ENCODE data around the gene ABLIM2. TPM values are rescaled to one million over a fixed set of nuclear protein-coding genes. Genes with fewer than 3 reads are reported as not detected.

Gene ABLIM2
- total and polyA plus RNA-seq, 4 experiments from 2014 or later, result 0.44 to 7.9 (median 3.8) TPM

DNA sequence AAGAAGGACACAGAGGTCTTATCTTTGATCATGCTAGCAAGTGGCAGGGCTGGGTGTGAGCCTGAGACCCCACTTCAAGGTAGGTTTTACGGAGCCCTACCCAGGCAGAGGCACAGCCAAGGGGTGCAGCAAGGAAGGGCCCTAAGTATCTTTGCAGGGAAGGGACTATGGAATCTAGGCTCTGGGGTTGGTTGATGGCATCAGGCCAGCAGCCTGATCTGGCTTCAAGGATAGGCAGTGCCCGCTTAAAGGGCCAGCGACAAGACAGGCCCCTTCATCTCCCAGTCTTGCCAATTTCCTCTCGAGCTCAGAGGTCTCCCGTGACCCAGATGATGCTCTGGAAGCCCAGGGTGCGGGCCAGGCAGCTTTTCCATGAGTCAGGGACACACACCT, 5.8 kb downstream of the ABLIM2 start:
- POLR2A ChIA-PET (ENCODE audit: partially characterized antibody), result no interaction called here
- no peak overlapping the region for H3K27ac ChIP-seq (ENCODE audit: low read depth, low read length)
- Mint-ChIP-seq H3K9me3 (no peaks in the 10 kb centered on the region), H3K4me1 (peaks cover 1 to 11% (median 6%) of the 10 kb centered on the region in 4 donors), H3K27me3 (peaks cover 1 to 3% of the 10 kb centered on the region in 2 donors), H3K27ac (no peak overlapping the region), H3K4me3 (no peak overlapping the region), H3K36me3 (no peaks in the 10 kb centered on the region)
- no peaks in the 10 kb centered on the region for H3K36me3 ChIP-seq (ENCODE audit: insufficient read depth, low read length)
- no peak overlapping the region for H3K4me3 ChIP-seq (ENCODE audit: low read length in 2 of 2)
- no peaks in the 10 kb centered on the region for H3K9me3 ChIP-seq (ENCODE audit: control insufficient read depth in 1 of 2, low read length in 2 of 2)
- no peak for DNase-seq
- CTCF ChIA-PET (ENCODE audit: partially characterized antibody), result no interaction called here
- intact Hi-C loops (cut with micrococcal nuclease), result loop anchor here (10.0 kb wide), 2 partner anchors 218 to 272 kb away; partner anchors contain the start of gene AFAP1
- H3K27me3 ChIP-seq (ENCODE audit: insufficient read depth, low read length), result peaks cover 5% of the 10 kb centered on the region
- peaks cover 6% of the 10 kb centered on the region for H3K4me1 ChIP-seq (ENCODE audit: insufficient read depth, low read length)

DNA sequence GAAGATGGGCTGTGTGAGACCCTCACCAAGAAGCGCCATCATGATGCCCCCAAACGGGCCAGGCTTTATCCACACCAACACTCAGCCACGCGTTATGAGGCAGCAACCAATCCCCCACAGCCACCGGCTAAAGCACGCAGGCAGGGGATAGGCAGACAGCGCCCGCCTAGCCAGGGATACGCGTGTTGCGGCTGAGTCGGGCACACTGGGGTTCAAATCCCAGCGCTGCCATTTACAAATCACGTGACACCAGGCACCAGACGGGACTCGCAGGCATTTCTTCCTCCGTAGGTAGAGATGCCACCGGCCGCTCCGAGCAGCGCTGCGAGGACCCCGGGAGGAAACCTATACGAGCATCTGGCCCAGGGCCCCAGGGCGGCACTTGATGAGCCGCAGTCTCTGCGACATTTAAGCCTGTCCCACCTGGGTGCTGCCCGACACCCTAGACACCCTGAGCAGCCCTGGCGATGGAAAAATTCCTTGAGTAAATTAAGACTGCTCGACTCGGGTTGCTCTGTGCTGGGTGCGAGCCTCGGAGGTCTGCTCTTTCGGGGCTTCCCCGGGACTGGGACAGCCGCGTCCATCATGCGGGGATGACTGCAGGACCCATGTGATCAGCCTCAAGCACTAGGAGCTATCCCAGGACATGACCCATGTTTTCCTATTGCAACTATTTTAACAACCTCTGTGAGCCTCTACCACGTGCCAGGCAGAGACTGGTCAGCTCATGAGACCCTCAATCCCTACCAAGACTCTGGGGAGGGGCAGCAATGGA, 6.3 kb downstream of the ABLIM2 start:
- Mint-ChIP-seq H3K4me1 (peaks cover 0 to 7% (median 3%) of the 10 kb centered on the region in 4 donors), H3K9me3 (no peaks in the 10 kb centered on the region), H3K27me3 (peaks cover 0 to under 1% of the 10 kb centered on the region in 2 donors), H3K4me3 (no peak overlapping the region), H3K27ac (no peak overlapping the region), H3K36me3 (no peaks in the 10 kb centered on the region)
- ChIA-PET POLR2A (ENCODE audit: partially characterized antibody) (no interaction called here), CTCF (ENCODE audit: partially characterized antibody) (no interaction called here)
- Histone ChIP-seq H3K4me1 (ENCODE audit: insufficient read depth, low read length) (peaks cover under 1% of the 10 kb centered on the region), H3K36me3 (ENCODE audit: insufficient read depth, low read length) (no peaks in the 10 kb centered on the region), H3K27ac (ENCODE audit: low read depth, low read length) (no peak overlapping the region), H3K27me3 (ENCODE audit: insufficient read depth, low read length) (peaks cover under 1% of the 10 kb centered on the region), H3K4me3 (ENCODE audit: low read length in 2 of 2) (no peak overlapping the region), H3K9me3 (ENCODE audit: control insufficient read depth in 1 of 2, low read length in 2 of 2) (no peaks in the 10 kb centered on the region)
- DNase-seq, result no peak
- intact Hi-C loops (cut with micrococcal nuclease), result loop anchor here (10.0 kb wide), 2 partner anchors 217 to 273 kb away; partner anchors contain the start of gene AFAP1

DNA sequence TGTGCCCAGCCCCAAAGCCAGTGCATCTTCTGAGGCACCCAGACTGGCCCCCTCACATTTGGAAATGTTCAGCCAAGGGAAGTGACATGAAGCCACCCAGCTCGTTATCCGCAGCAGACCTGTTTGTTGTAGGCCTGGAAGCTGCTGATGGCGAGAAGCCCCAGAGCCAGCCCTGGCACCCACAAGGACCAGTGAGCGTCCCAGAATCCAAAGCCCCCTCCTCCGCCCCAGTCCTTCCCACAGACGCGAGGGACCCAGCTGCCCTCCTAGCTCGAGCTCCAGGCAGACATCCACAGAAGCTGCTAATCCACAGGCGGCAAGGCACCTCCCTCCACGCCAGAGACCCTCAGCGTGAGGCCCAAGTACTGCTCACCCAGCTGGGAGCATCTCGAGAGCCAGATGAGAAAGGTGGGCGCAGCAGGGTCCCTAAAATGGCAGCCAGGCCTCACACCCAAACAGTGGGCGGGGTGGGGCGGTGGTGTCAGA, 7.4 kb downstream of the ABLIM2 start:
- H3K9me3 ChIP-seq (ENCODE audit: control insufficient read depth in 1 of 2, low read length in 2 of 2), result no peaks in the 10 kb centered on the region
- CTCF ChIA-PET (ENCODE audit: partially characterized antibody), result no interaction called here
- no peaks in the 10 kb centered on the region for H3K27me3 ChIP-seq (ENCODE audit: insufficient read depth, low read length)

DNA sequence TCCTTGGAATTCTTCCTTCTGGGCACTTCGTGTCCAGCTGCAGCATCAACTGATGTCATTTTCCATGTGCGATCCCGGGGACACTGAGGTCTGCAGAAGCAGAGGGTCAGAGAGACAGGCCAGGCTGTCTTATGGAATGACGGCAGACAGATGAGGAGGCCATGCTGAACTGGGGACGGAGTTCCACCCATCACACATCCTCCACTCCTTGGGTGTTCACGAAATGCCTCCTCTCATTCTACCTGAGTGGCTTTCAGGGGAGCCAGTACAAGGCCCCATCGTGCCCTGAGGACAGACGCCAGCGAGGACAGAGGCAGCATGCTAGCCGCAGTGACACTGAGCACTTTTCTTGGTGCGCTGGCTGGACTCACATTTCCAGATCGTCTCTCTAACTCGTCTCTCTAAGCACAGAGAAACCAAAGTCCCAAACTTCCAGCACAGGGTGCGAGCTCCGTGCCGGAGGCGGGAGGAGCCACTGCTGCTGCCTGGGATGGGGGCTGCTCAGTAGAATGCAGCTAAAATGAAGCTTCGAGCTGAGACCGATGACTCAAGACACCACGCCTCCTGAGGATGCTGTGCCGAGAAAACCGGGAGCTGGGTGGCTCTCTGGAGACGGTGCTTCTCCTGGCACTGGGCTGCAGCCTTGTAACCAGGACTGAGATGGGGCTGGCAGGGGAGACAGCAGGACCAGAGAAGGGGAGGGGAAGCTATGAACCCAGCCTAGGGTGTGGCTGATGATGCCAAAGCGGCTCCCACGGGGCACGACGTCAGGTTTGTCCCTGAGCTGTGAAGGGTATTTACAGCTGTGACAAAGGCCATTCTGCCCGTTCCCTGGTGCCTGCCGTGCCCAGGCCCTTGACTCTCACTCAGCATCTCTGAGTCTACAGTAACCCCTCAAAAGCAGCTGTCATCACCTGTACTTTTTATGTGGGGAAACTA, 8.2 kb downstream of the ABLIM2 start:
- no peak overlapping the region for H3K27ac ChIP-seq (ENCODE audit: low read depth, low read length)
- Mint-ChIP-seq H3K36me3 (no peaks in the 10 kb centered on the region), H3K4me3 (no peak overlapping the region), H3K9me3 (no peaks in the 10 kb centered on the region), H3K4me1 (peaks cover 0 to 5% (median 1%) of the 10 kb centered on the region in 4 donors), H3K27me3 (peaks cover 3 to 6% of the 10 kb centered on the region in 2 donors), H3K27ac (no peak overlapping the region)
- ChIA-PET CTCF (ENCODE audit: partially characterized antibody) (no interaction called here), POLR2A (ENCODE audit: partially characterized antibody) (interaction anchor here (0.9 kb wide), 1 partner anchor 49 kb away, joined by 3 read pairs; the partner anchor contains the start of gene SH3TC1)
- DNase-seq, result no peak
- no peaks in the 10 kb centered on the region for H3K27me3 ChIP-seq (ENCODE audit: insufficient read depth, low read length)
- no peaks in the 10 kb centered on the region for H3K4me1 ChIP-seq (ENCODE audit: insufficient read depth, low read length)
- H3K4me3 ChIP-seq (ENCODE audit: low read length in 2 of 2), result no peak overlapping the region
- intact Hi-C loops (cut with micrococcal nuclease), result loop anchor here (10.0 kb wide), 2 partner anchors 216 to 274 kb away; partner anchors contain the start of gene AFAP1
- no peaks in the 10 kb centered on the region for H3K9me3 ChIP-seq (ENCODE audit: control insufficient read depth in 1 of 2, low read length in 2 of 2)
- no peaks in the 10 kb centered on the region for H3K36me3 ChIP-seq (ENCODE audit: insufficient read depth, low read length)

More for the DNA sequence above, 7.4 kb downstream of the ABLIM2 start:
- no peak overlapping the region for H3K27ac Mint-ChIP-seq
- POLR2A ChIA-PET (ENCODE audit: partially characterized antibody), result interaction anchor here (0.9 kb wide), 1 partner anchor 48 kb away, joined by 3 read pairs; the partner anchor contains the start of gene SH3TC1
- Histone ChIP-seq H3K4me3 (ENCODE audit: low read length in 2 of 2) (no peak overlapping the region), H3K36me3 (ENCODE audit: insufficient read depth, low read length) (no peaks in the 10 kb centered on the region), H3K27ac (ENCODE audit: low read depth, low read length) (no peak overlapping the region), H3K4me1 (ENCODE audit: insufficient read depth, low read length) (no peaks in the 10 kb centered on the region)
- no peak for DNase-seq
- H3K27me3 Mint-ChIP-seq, result peaks cover 0 to under 1% of the 10 kb centered on the region in 2 donors
- no peak overlapping the region for H3K4me3 Mint-ChIP-seq
- intact Hi-C loops (cut with micrococcal nuclease), result loop anchor here (10.0 kb wide), 2 partner anchors 216 to 274 kb away; partner anchors contain the start of gene AFAP1
- peaks cover 0 to 5% (median 1%) of the 10 kb centered on the region in 4 donors for H3K4me1 Mint-ChIP-seq
- H3K36me3 Mint-ChIP-seq, result no peaks in the 10 kb centered on the region
- no peaks in the 10 kb centered on the region for H3K9me3 Mint-ChIP-seq

DNA sequence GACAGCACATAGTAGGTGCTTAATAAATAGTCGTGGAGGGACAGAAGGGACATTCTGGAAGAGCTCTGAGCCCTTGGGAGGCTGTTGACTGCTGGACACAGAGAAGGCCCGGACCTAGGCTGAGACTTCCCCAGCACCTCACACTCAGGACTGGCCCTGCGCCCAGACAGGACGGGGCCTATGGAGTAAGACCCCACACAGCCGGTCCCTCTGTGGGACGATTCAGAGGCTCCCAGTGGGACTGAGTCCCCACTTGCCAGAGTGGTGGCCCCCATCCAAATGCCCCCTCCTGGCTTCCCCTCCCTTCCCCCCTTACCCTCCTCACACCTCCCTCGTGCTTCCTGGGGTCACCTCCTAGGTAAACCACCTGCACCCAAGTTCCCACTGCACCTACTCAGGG, 8.9 kb downstream of the ABLIM2 start:
- no peaks in the 10 kb centered on the region for H3K27me3 ChIP-seq (ENCODE audit: insufficient read depth, low read length)
- H3K9me3 ChIP-seq (ENCODE audit: control insufficient read depth in 1 of 2, low read length in 2 of 2), result no peaks in the 10 kb centered on the region
- no peak for DNase-seq
- H3K4me3 ChIP-seq (ENCODE audit: low read length in 2 of 2), result no peak overlapping the region
- POLR2A ChIA-PET (ENCODE audit: partially characterized antibody), result no interaction called here
- no peaks in the 10 kb centered on the region for H3K36me3 ChIP-seq (ENCODE audit: insufficient read depth, low read length)
- no peak overlapping the region for H3K27ac ChIP-seq (ENCODE audit: low read depth, low read length)
- CTCF ChIA-PET (ENCODE audit: partially characterized antibody), result interaction anchor here (1.3 kb wide), 1 partner anchor 27 kb away, joined by 4 read pairs; no protein-coding TSS in a partner anchor
- Mint-ChIP-seq H3K4me1 (peaks cover 0 to 2% (median 1%) of the 10 kb centered on the region in 4 donors), H3K27me3 (peaks cover 3 to 6% of the 10 kb centered on the region in 2 donors), H3K36me3 (no peaks in the 10 kb centered on the region), H3K4me3 (no peak overlapping the region), H3K27ac (no peak overlapping the region), H3K9me3 (no peaks in the 10 kb centered on the region)
- no peaks in the 10 kb centered on the region for H3K4me1 ChIP-seq (ENCODE audit: insufficient read depth, low read length)
- intact Hi-C loops (cut with micrococcal nuclease), result loop anchor here (10.0 kb wide), 2 partner anchors 215 to 275 kb away; partner anchors contain the start of gene AFAP1

DNA sequence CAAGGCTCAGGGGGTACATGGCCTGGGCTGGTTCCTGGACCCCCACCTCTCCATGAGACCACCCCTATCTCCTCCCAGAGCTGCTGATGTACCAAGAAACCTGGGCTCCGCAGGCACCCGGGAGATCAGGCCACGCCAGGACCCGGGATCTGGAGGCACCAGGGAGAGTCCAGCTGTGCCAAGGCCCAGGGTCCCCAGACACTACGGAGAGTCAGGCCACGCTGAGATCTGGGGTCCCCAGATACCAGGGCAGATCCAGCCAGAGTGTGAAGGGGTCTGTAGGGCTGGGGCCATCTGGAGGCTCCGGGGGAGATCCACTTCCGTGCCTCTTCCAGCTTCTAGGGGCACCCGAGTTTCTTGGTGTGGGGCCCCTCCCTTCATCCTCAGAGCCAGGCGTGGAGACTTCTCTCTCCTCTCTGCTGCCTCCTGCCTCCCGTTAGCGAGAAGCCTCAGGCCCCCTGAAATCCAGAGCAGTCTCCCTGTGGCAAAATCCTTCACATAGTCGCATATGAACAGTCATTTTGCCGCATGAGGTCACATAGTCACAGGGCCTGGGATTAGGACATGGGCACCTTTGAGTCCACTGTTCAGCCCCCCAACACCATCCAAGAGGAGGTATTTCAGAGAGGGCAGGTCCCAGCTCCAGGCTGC, 9.7 kb downstream of the ABLIM2 start:
- Histone ChIP-seq H3K4me3 (ENCODE audit: low read length in 2 of 2) (no peak overlapping the region), H3K27me3 (ENCODE audit: insufficient read depth, low read length) (no peaks in the 10 kb centered on the region), H3K4me1 (ENCODE audit: insufficient read depth, low read length) (no peaks in the 10 kb centered on the region), H3K27ac (ENCODE audit: low read depth, low read length) (no peak overlapping the region), H3K9me3 (ENCODE audit: control insufficient read depth in 1 of 2, low read length in 2 of 2) (no peaks in the 10 kb centered on the region), H3K36me3 (ENCODE audit: insufficient read depth, low read length) (no peaks in the 10 kb centered on the region)
- intact Hi-C loops (cut with micrococcal nuclease), result no loop called here
- POLR2A ChIA-PET (ENCODE audit: partially characterized antibody), result no interaction called here
- H3K36me3 Mint-ChIP-seq, result no peaks in the 10 kb centered on the region
- no peak overlapping the region for H3K27ac Mint-ChIP-seq
- DNase-seq, result no peak
- peaks cover 0 to 2% (median 0%) of the 10 kb centered on the region in 4 donors for H3K4me1 Mint-ChIP-seq
- CTCF ChIA-PET (ENCODE audit: partially characterized antibody), result interaction anchor here (1.3 kb wide), 1 partner anchor 28 kb away, joined by 4 read pairs; no protein-coding TSS in a partner anchor
- peaks cover 3 to 6% of the 10 kb centered on the region in 2 donors for H3K27me3 Mint-ChIP-seq
- no peaks in the 10 kb centered on the region for H3K9me3 Mint-ChIP-seq
- no peak overlapping the region for H3K4me3 Mint-ChIP-seq

All from CD4-positive, alpha-beta memory T cell (primary cell).